HG02623 (cell line): ENCODE measurements around the gene WTIP.
"Not testable (repeated sequence)": the region's sequence is repeated elsewhere in the genome, so short reads cannot be mapped to it uniquely, and the experiment has no call there.

Source experiments
- ATAC-seq: cut with Tn5 transposase; IDR thresholded peaks from one replicate; pipeline ENCODE4 v1.9.1; 2021; ENCODE audit warnings: moderate library complexity; ENCODE audit not compliant: unreplicated experiment

The WTIP gene

DNA sequence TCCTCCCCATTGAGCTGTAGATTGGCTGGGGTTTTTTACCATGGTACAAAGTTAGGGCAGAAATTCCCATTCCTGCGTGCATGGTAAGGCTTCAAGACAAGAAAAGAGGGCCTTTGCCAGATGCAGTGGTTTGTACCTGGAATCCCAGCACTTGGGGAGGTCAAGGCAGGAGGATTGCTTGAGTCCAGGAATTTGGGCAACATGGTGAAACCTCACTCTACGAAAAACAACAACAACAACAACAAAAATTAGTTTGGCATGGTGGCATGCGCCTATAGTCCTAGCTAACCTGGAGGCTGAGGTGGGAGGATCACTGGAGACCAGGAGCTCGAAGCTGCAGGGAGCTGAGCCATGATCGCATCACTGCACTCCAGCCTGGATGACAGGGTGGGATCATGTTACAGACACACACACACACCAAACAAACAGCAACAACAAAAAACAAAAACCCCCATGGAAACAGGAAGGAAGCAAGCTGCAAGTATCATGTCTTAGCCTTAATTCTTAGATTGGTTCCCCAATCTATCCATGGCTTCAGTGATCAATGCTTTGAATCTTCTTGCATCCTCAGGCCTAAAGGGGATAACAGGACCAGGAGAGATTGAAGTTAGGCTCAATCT lies 5.5 kb upstream of the WTIP start:
- no peak for ATAC-seq

DNA sequence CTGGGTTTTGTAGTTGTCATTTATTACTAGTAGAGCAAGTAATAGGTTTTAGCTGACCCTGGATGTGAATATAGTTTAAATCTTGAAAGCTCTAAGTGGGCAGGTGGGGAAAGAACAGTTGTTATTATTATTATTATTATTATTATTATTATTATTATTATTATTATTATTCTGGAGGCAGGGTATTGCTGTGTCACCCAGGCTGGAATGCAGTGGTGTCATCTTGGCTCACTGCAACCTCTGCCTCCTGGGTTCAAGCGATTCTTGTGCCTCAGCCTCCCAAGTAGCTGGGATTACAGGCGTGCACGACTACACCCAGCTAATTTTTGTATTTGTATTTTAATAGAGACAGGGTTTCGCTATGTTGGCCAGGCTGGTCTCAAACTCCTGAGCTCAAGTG lies 3.1 kb upstream of the WTIP start:
- ATAC-seq: not testable (repeated sequence)

DNA sequence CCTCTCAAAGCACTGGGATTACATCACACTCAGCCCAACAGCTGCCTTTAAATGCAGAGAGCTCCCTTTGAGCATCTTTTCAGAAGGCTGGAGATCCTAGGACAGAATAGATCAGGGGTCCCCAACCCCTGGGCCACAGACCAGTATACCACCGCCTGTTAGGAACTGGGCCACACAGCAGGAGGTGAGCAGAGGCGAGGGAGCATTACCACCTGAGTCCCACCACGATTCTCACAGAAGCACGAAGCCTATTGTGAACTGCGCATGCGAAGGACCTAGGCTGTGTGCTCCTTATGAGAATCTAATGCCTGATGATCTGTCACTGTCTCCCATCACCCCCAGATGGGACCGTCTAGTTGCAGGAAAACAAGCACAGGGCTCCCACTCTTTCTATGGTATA lies 2.2 kb upstream of the WTIP start:
- no peak for ATAC-seq

DNA sequence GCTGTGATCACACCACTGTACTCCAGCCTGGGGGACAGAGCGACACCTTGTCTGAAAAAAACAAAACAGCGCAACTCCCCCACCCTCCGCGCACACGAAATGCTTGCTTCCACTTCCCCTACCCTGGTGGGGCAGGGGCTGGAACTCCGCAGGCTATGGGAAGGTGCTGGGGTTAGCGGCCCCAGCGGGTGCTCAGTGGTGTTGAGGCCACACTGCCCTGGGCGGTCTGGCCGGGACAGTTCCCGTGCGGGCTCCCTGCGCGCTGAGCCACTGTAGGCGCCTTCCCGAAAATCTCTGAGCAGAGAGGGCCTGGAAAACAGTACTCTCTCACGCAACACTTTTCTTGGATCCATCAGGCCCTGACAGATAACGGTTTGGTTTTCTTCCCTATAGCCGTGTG lies 1.1 kb upstream of the WTIP start:
- ATAC-seq: no peak

DNA sequence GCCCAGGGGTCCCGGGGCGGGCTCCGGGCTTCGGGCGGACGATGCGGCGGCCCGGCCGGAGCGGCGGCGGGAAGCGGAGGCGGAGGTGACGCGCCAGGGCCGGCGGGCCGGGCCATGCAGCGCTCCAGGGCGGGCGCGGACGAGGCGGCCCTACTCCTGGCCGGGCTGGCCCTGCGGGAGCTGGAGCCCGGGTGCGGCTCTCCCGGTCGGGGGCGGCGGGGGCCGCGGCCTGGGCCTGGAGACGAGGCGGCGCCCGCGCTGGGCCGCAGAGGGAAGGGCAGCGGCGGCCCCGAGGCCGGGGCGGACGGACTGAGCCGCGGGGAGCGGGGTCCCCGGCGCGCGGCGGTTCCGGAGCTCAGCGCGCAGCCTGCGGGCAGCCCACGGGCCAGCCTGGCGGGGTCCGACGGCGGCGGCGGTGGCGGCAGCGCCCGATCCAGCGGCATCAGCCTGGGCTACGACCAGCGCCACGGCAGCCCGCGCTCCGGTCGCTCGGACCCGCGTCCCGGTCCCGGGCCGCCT lies 362 bp downstream of the WTIP start:
- no peak for ATAC-seq

DNA sequence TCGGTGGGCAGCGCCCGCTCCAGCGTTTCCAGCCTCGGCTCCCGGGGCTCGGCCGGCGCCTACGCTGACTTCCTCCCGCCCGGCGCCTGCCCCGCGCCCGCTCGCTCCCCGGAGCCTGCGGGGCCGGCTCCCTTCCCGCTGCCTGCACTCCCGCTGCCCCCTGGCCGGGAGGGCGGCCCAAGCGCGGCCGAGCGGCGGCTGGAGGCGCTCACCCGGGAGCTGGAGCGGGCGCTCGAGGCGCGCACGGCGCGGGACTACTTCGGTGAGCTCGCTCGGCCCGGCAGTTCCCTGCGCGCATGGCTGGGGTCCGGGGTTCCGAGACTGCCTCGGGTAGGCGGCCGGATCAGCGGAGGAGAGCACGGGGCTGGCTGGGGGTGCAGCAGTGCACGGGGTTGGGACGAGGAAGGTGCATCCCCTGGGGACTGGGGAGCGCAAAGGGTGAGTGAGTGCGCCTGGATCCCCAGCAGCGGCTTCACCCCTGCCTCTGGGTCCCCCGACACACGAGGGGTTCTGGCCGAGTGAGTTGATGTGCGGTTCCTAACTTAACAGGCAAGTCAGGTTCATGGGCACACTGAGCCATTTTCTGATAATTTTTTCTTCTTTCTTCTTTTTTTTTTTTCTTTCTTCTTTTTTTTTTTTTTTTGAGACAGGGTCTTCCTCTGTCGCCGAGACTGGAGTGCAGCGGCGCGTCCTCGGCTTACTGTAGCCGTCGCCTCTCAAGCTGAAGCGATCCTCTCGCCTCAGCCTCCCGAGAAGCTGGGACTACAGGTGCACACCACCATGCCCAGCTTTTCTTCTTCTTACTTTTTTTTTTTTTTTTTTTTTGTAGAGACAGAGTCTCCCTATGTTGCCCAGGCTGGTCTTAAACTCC lies 1.1 kb downstream of the WTIP start:
- no peak for ATAC-seq

DNA sequence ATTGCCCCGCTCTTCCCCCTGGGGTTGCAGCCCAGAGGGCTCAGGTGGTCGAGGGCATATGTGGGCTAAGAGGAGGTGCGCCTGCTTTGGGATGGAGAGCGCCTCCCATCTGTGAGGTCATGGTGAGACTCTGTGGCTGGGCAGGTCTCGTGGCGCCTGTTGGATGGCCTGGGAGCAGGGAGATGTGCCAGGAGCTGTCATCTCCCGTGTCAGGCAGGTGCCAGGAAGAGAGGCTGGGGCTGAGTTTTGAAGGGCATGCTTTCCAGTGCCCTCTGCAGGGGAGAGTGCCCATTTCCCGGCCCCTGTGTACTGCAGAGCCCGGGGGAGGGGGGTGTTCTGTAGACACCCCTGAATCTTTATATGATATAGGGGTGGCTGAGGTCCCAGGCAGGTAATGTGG lies 2.8 kb downstream of the WTIP start:
- ATAC-seq: no peak

DNA sequence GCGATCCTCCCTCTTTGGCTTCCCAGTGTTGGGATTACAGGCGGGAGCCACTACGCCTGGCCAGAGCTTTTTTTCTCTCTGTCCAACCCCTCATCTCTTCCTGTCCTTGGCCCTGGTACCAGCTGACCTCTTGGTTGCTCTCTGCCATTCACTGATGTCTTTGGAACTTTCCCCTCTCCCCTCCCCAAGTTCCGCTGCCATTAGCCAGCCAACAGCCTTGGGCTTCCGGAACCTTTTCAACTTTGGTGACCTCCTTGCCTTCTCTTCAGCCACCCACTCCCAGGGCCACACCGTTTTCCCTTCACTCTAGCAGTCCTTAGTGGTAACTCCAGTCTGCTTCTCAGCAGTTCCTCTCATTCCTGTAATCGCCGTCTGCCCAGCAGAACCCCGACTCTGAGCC lies 4.3 kb downstream of the WTIP start:
- ATAC-seq: no peak

DNA sequence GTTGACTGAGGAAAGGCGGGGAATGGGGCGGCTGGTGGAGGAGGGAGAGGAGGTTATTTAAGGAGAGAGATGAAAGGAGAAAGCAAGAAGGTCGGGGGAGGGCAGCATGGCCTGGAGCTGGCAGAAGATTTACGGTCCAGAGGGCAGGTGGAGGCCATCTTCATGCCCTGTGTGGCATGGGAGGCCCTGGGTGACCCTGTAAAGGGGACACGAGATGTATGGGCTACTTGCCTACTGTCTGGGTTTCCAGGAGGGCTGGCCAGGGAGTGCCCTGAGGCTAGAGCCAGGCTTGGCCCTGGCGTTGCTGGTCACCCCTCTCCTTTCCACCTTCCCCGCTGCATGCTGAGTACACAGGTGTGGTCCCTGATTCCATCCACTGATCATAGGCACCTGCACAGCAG lies 6.1 kb downstream of the WTIP start:
- ATAC-seq: no peak

DNA sequence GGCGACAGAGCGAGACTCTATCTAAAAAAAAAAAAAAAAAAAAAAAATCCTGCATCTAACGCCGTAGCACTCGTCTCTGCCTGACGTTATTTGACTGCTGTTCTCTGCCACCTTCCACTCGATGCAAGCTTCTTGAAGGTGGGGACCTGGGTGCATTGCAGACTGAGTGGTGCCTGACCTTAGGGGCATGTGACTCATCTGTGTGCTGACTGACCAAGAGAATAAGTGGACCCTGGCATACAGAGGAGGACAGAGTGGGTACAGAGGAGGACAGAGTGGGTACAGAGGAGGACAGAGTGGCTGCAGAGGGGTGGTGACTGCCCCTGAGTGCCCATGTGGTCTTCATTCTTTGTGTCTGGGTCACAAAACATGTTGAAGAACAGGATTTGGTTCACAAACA lies 7.6 kb downstream of the WTIP start:
- ATAC-seq: no peak

DNA sequence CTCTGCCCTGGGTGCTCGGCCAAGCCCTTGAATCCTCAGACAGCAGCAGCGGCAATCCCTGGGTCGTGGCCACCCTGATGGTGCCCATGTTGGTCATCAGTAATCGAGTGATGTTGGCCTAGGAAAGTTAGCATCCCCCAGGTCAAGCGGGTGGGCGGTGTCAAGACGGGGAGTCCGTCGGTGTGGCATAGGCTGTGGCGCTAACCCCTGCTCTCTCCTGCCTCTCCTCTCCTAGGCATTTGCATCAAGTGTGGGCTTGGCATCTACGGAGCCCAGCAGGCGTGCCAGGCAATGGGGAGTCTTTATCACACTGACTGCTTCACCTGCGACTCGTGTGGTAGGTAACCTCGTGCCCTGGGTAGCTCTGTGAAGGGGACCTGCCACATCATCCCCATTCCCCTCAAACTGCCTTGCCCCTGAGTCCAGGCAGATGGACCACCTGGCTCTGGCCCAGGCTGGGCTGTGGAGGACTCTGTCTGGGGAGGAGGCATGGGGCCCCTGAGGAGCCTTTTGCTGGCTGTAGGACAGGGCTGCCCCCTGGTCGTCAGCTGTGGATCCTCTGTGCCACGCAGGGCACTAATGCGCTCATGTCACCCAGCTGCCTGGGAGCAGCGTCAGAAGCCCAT lies 8.7 kb downstream of the WTIP start:
- ATAC-seq: no peak

DNA sequence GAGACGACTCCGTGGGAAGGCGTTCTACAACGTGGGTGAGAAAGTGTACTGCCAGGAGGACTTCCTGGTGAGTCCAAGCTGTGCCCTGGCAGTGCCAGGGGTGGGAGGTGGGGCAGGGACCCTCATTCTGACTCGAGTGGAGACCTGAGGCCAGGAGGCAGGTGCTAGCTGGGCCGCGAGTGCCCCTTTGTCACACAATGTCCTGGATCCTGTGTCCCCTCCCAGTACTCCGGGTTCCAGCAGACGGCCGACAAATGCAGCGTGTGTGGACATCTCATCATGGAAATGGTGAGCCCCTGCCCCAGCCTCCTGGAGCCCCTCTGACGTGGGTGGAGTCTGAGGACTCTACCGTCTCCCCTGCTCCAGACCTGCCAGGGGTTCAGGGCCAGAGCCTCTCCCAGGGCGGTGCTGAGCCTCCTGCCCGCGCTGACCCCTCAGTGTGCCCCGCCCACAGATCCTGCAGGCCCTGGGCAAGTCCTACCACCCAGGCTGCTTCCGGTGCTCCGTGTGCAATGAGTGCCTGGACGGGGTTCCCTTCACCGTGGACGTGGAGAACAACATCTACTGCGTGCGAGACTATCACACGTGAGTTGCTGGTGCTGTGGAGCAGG lies 11.6 kb downstream of the WTIP start:
- no peak for ATAC-seq

DNA sequence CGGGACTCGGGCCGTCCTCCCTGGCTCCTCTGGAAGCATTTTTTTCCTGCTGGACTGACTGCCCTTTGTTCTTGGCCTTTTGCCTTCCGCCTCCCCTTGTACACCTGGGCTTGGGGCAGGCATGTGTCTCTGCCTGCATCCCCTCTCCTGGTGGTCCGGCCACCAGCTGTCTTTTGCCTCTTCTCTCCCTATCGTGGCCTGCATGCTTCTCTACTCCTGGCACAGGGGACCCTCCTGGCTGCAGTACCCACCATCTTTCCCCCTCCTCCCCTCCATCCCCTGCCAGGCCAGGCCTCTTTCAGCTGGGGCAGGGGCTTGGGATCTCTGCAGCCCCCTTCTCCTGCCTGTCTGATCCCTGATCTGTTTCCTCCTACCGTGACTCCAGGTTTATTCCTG lies 12.1 kb downstream of the WTIP start:
- ATAC-seq: no peak

DNA sequence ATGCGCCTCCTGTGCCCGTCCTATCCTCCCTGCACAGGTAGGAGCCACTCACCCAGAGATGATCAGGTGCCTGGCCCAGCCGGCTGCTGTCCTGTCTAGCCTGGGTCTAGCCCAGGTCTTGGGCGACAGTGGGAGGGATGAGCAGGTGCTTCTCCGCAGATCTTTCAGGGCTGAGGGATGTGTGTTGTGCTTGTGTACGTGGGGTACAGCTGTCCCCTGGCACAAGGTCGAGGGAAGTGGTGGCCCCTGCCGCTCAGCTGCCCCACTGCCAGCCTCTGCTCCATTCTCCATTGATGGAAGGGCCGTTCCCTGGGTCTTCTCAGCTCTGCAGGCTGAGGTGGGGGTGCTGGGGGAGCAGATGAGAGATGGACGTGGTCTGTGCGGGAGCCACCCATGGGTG lies 13.0 kb downstream of the WTIP start:
- no peak for ATAC-seq

DNA sequence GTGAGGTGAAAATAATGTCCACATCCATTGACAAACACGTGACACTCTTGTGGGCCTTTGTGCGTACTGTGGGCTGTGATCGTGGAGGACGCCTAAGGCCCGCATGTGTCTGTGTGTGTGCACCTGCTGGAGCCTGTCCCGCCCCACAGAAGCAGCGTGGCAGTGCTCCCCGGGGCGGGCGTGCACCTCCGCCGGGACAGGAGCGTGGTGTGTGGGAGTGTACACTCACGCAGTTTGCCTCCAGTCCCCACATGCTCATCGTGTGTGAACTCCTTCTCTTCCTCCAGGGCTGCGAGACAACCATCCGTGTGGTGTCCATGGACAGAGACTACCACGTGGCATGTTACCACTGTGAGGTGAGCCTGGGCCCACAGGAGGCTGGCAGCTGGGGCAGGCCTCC lies 13.9 kb downstream of the WTIP start:
- no peak for ATAC-seq

DNA sequence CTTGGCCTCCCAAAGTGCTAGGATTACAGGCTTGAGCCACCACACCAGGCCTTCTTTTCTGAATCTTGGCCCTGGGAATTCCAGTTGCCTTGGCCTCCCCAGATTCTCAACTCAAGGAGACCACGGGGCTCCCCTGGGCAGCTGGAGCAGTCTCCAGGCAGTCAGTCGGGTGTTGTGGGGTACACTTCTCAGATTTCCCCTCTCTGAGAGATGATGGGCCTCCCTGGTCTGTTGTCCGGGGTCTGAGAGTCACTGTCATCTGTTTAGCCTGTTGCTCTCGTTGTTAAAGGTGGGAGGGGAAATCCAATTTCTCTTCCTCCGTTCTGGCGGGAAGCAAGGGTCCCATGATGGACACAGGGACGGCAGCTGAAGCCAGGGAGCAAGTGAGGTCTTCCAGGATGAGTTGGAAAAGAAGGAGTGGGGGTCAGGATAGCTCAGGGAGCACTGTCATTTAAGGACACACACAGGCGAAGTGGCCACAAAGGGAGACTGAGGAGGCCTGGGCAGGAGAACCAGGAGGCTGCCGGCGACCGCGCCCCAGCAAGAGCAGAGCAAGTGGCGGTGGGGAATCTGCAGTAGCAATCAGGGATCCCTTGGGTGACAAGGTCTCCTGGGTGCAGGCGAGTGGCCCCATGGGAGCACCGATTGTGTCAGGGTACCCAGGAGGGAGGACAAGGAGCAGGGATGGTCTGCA lies 15.7 kb downstream of the WTIP start:
- ATAC-seq: no peak

DNA sequence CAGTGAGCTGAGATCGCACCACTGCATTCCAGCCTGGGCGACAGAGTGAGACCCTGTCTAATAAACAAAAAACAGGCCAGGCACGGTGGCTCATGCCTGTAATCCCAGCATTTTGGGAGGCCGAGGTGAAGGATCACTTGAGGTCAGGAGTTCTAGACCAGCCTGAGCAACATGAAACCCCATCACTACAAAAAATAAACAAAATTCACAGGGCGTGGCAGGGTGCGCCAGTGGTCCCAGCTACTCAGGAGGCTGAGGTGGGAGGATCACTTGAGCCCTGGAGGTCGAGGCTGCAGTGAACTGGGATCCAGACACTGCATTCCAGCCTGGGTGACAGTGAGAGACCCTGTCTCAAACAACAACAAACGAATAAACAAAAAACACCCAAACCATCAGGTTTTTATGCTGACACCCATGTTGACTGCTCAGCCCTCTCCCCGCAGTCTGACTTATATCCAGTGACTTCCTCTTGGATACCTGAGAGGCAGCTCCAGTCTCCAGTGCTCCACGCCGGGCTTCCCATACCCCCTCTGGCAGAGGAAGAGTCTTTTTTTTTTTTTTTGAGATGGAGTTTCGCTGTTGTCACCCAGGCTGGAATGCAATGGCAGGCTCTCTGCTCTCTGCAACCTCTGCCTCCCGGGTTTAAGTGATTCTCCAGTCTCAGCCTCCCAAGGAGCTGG lies 17.7 kb downstream of the WTIP start:
- ATAC-seq: no peak

DNA sequence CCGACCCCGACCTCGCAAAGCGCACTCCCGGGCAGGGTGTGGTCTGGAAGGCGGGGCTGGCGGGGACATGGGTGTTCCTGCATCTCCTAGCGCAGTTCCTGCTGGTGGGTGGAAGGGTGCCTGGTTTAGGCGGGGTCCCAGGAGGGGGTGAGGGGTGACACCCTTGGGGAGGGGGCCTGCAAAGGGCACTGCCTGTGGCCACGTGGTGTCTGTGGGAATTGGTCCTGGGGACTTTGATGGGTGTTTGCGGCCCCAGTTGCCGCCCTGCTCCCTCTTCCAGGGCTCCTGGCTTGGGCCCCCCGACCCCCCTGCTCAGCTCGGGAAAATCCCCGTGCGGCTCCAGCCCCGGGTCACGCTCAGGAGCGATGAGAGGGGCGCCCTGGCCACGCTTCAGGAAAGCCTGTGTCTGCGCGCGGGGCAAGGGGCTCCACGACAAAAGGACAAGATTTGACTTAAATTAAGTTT lies 19.1 kb downstream of the WTIP start:
- ATAC-seq: no peak

DNA sequence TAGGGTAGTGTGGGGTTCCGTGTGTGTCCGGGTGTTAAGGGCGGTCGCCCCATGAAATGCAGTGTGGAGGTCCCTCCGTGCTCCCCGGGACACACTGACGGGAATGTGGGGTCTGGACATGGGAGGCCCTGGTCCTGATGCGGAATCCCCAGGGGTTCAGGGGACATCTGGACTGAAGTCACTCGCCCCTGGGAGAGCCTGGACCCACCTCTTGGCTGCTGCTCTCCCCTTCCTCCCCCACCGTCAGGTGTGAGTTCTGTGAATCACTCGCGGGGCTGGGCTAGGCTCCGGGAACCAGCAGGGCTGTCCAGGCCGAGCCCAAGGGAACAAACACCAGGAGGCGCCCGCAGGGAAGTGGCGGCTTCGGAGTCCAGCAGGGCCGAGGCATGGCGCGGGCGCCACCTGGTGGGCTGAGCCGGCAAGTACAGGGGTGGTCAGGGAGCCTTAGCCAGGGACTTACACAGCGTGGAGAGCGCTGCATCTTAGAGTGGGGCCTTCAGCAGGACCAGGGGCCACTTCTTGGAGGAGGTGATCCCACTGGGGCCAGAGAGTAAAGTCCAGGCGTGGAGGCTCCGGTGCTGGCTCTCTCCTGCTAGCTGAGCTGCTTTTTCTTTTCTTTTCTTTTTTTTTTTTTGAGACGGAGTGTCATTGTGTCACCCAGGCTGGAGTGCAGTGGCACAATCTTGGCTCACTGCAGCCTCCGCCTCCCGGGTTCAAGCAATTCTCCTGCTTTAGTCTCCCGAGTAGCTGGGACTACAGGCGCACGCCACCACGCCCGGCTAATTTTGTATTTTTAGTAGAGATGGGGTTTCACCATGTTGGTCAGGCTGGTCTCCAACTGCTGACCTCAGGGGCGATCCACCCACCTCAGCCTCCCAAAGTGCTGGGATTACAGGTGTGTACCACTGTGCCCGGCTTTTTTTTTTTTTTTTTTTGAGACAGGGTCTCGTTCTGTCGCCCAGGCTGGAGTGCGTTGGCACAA lies 20.1 kb downstream of the WTIP start:
- peak; percentile 81 for ATAC-seq
